ENCODE measurements around the gene DLGAP1. TPM values are rescaled to one million over a fixed set of nuclear protein-coding genes. Genes with fewer than 3 reads are reported as not detected.

The DLGAP1 gene
- total and polyA plus RNA-seq, 2 of the 13 experiments (the other 11 are each of a cell fraction or from before 2014, with no cell fraction given) = 0.01 TPM; not detected in 1

DNA sequence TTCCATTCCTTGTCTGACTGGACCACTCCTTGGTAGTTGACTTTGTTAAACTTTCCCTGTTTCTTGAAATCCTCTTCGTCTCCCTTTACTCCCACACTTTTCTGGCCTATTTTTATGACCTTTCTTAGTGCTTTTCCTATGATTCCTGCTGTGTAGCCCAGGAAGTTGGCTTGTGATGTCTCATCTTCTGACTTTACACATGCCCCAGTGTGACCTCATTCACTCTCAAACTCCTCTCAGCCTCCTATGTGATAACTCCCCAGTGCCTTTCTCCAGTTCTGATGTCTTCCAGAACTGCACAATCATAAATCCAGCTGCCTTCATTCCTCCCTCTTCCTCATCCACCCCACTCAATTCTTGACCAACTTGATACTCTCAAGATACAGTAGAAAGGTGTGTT is 597.6 kb downstream of the DLGAP1 start:
- Histone ChIP-seq H3K27ac (ENCODE audit: extremely low read length, insufficient read depth, low read length) (no peak overlapping the region), H3K4me3 (replicated peaks in 1 of 3; ENCODE audit: insufficient read depth in 1 of 3, low read depth in 2 of 3, low read length in 3 of 3) (no peak overlapping the region), H4K20me1 (ENCODE audit: insufficient read depth, low read length) (no peaks in the 10 kb centered on the region), H2AFZ (ENCODE audit: low read length) (no peak overlapping the region), H3K27me3 (ENCODE audit: control insufficient read depth in 1 of 2, insufficient read depth in 2 of 2, low read length in 2 of 2) (no peaks in the 10 kb centered on the region), H3K79me2 (ENCODE audit: insufficient read depth, low read length) (no peaks in the 10 kb centered on the region), H3K4me1 (ENCODE audit: insufficient read depth, low read length) (no peaks in the 10 kb centered on the region), H3K9me3 (ENCODE audit: low read length) (no peaks in the 10 kb centered on the region), H3K4me2 (ENCODE audit: low read depth, low read length) (no peak overlapping the region), H3K36me3 (replicated peaks in 1 of 2; ENCODE audit: control insufficient read depth in 1 of 2, insufficient read depth in 2 of 2, low read length in 2 of 2) (no peaks in the 10 kb centered on the region), H3K9ac (ENCODE audit: insufficient read depth, low read depth, low read length) (no peak overlapping the region)
- ChIA-PET POLR2A (no interaction called here), CTCF (ENCODE audit: low intra/inter-chr PET ratio, low total read pairs) (no interaction called here)
- in situ Hi-C loops (cut with HindIII; ENCODE audit: extremely low pct_ligation_motif_present, low pct_unique_long_range_greater_than_20kb) = no loop called here
- DNase-seq (ENCODE audit: low spot score) = no peak
- TF ChIP-seq, protein P1, sequence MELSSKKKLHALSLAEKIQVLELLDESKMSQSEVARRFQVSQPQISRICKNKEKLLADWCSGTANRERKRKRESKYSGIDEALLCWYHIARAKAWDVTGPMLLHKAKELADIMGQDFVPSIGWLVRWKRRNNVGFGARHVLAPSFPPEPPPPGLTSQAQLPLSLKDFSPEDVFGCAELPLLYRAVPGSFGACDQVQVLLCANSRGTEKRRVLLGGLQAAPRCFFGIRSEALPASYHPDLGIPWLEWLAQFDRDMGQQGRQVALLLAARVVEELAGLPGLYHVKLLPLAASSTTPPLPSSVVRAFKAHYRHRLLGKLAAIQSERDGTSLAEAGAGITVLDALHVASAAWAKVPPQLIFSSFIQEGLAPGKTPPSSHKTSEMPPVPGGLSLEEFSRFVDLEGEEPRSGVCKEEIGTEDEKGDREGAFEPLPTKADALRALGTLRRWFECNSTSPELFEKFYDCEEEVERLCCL (CRISPR knock-in tag; IDR thresholded peaks at IDR 0.05; ENCODE audit: borderline replicate concordance) = no peak
- BruUV-seq (replicated peaks) = no TSS peak
- ATAC-seq = no peak
- 0% methylated on average over 1 of the region's 1 CpG for WGBS (ENCODE audit: low lambda C conversion rate)
- no peak for FAIRE-seq
- intact Hi-C loops (cut with micrococcal nuclease; ENCODE audit: unreplicated experiment) = no loop called here

DNA sequence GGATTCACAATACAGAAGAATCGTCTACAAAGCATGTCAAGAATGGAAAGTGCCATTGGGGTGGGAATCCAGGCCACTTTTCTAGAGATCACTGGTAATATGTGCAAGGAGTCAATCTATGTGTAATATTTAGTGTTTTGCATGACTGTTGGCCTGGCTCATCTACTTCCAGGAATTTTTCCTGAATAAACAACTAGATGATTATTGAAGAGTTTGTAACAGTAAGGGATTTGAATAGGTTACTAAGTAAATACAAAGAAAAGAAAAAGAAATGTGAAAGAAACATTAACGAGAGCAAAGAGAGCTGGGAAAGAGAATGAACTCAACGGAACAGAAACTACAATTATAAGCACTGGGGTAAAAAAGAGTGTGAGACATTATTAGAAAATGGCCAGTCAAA is 599.1 kb downstream of the DLGAP1 start:
- DNase-seq (ENCODE audit: low spot score) (no peak), FAIRE-seq (no peak), ATAC-seq (no peak)
- Histone ChIP-seq H3K9ac (ENCODE audit: insufficient read depth, low read depth, low read length) (no peak overlapping the region), H3K4me1 (ENCODE audit: insufficient read depth, low read length) (no peaks in the 10 kb centered on the region), H3K36me3 (replicated peaks in 1 of 2; ENCODE audit: control insufficient read depth in 1 of 2, insufficient read depth in 2 of 2, low read length in 2 of 2) (no peaks in the 10 kb centered on the region), H3K79me2 (ENCODE audit: insufficient read depth, low read length) (no peaks in the 10 kb centered on the region), H2AFZ (ENCODE audit: low read length) (no peak overlapping the region), H3K9me3 (ENCODE audit: low read length) (no peaks in the 10 kb centered on the region), H3K4me2 (ENCODE audit: low read depth, low read length) (no peak overlapping the region), H3K4me3 (replicated peaks in 1 of 3; ENCODE audit: insufficient read depth in 1 of 3, low read depth in 2 of 3, low read length in 3 of 3) (no peak overlapping the region), H3K27me3 (ENCODE audit: control insufficient read depth in 1 of 2, insufficient read depth in 2 of 2, low read length in 2 of 2) (no peaks in the 10 kb centered on the region), H3K27ac (ENCODE audit: extremely low read length, insufficient read depth, low read length) (no peak overlapping the region), H4K20me1 (ENCODE audit: insufficient read depth, low read length) (no peaks in the 10 kb centered on the region)
- in situ Hi-C loops (cut with HindIII; ENCODE audit: extremely low pct_ligation_motif_present, low pct_unique_long_range_greater_than_20kb) = no loop called here
- ChIA-PET POLR2A (no interaction called here), CTCF (ENCODE audit: low intra/inter-chr PET ratio, low total read pairs) (no interaction called here)
- intact Hi-C loops (cut with micrococcal nuclease; ENCODE audit: unreplicated experiment) = no loop called here
- 3% methylated on average over 3 of the region's 3 CpGs for WGBS (ENCODE audit: low lambda C conversion rate)
- BruUV-seq (replicated peaks) = no TSS peak
- TF ChIP-seq ZBTB20 (CRISPR knock-in tag; IDR thresholded peaks at IDR 0.05; ENCODE audit: borderline replicate concordance, low read depth) (no peak), IRF2 (CRISPR knock-in tag; IDR thresholded peaks at IDR 0.05) (no peak), GATAD1 (CRISPR knock-in tag; IDR thresholded peaks at IDR 0.05) (no peak), RARG (CRISPR knock-in tag; IDR thresholded peaks at IDR 0.05; ENCODE audit: low read depth) (no peak)

Measured in HepG2 (cell line).